Loucy (cell line): ENCODE data around the gene MYMK.

ENCODE experiments used
- H2AFZ ChIP-seq: fragments of 200-600 bp; sonication (generic); 2 replicates; pipeline ENCODE4 v1.6.0; 2016; ENCODE audit warnings: antibody characterized with exemption, mild to moderate bottlenecking, low read length, moderate library complexity
- H3F3A ChIP-seq: fragments of 200-600 bp; 2 replicates; pipeline ENCODE4 v1.6.0; 2016; ENCODE audit warnings: antibody characterized with exemption, low read depth, mild to moderate bottlenecking
- H3K27me3 ChIP-seq: fragments of 200-600 bp; sonication (generic); 2 replicates; pipeline ENCODE4 v1.6.1; 2014; ENCODE audit warnings: low read length, mild to moderate bottlenecking; ENCODE audit not compliant: insufficient read depth, poor library complexity, severe bottlenecking
- H3K36me3 ChIP-seq: fragments of 200-600 bp; sonication (generic); 2 replicates; pipeline ENCODE4 v1.6.1; 2016; ENCODE audit warnings: low read length; ENCODE audit not compliant: insufficient read depth
- H3K4me1 ChIP-seq: fragments of 200-600 bp; sonication (generic); 2 replicates; pipeline ENCODE4 v1.5.1; 2014; ENCODE audit warnings: low read length, mild to moderate bottlenecking; ENCODE audit not compliant: insufficient read depth, poor library complexity, severe bottlenecking
- H3K4me2 ChIP-seq: fragments of 200-600 bp; sonication (generic); 2 replicates; pipeline ENCODE4 v1.6.0; 2014; ENCODE audit warnings: antibody characterized with exemption, low read length, low read depth, mild to moderate bottlenecking; ENCODE audit not compliant: poor library complexity, severe bottlenecking
- H3K4me3 ChIP-seq: fragments of 200-600 bp; sonication (generic); 2 replicates; pipeline ENCODE4 v1.5.1; 2014; ENCODE audit warnings: low read length, mild to moderate bottlenecking, mixed read lengths; ENCODE audit not compliant: poor library complexity, severe bottlenecking
- H3K79me2 ChIP-seq: fragments of 200-600 bp; sonication (generic); 2 replicates; pipeline ENCODE4 v1.6.1; 2014; ENCODE audit warnings: low read length; ENCODE audit not compliant: insufficient read depth
- H3K9ac ChIP-seq: fragments of 200-600 bp; sonication (generic); 2 replicates; pipeline ENCODE4 v1.6.0; 2014; ENCODE audit warnings: mild to moderate bottlenecking, low read depth, low read length, moderate library complexity; ENCODE audit not compliant: poor library complexity, severe bottlenecking
- H3K9me2 ChIP-seq: fragments of 200-600 bp; sonication (generic); replicated peaks from 2 replicates; pipeline ENCODE4 v1.6.1; 2016; ENCODE audit warnings: low read depth, low read length, mixed read lengths
- H3K9me3 ChIP-seq: fragments of 200-600 bp; sonication (generic); 2 replicates; pipeline ENCODE4 v1.6.1; 2014; ENCODE audit warnings: mild to moderate bottlenecking, antibody characterized with exemption, low read length, low read depth; ENCODE audit not compliant: insufficient read depth
- H4K20me1 ChIP-seq: fragments of 200-600 bp; sonication (generic); 2 replicates; pipeline ENCODE4 v1.6.0; 2014; ENCODE audit warnings: antibody characterized with exemption, low read length, mild to moderate bottlenecking; ENCODE audit not compliant: insufficient read depth, poor library complexity, severe bottlenecking
- EZH2phosphoT487 ChIP-seq: fragments of 200-600 bp; IDR thresholded peaks from 2 replicates; pipeline ENCODE4 v1.6.1; 2018; ENCODE audit warnings: antibody characterized with exemption, mild to moderate bottlenecking, moderate library complexity, borderline replicate concordance
- TF ChIP-seq, protein P1 (sequence below): fragments of 200-600 bp; sonication (generic); conservative IDR thresholded peaks from 2 replicates; pipeline ENCODE4 v1.5.1; 2014; ENCODE audit warnings: mild to moderate bottlenecking, antibody characterized with exemption, low read length

Gene MYMK

DNA sequence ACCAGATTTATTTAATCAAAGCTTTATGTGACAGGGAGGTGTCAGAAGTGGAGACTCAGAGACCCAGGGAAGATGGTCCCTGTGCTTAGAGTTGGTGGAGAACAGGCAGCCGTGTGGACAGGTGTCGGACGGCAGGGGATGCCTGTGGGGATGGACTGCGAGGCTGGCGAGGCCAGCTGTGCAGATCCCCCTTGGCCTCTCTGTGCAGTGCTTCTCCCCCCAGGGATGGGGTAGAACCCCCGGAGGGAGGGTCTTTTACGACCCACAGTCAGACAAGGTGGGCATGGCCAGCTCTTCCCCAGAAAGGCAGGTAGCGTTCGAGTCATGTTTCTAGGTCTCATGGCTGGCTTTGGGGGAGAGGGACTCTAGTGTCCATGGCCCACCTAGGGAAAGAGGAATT lies 41.1 kb downstream of the MYMK start:
- no peak overlapping the region for H3K9ac ChIP-seq
- no peaks in the 10 kb centered on the region for H3K36me3 ChIP-seq
- peaks cover 6% of the 10 kb centered on the region; the same call in 1 of the 2 replicates for H3F3A ChIP-seq
- no peaks in the 10 kb centered on the region for H3K9me3 ChIP-seq
- no peak overlapping the region for H3K4me3 ChIP-seq
- H3K27me3 ChIP-seq, result no peaks in the 10 kb centered on the region
- H3K9me2 ChIP-seq, result no peaks in the 10 kb centered on the region
- peaks cover 3% of the 10 kb centered on the region for H3K79me2 ChIP-seq
- no peak overlapping the region for H2AFZ ChIP-seq
- peaks cover 24% of the 10 kb centered on the region for H3K4me1 ChIP-seq
- no peaks in the 10 kb centered on the region for H4K20me1 ChIP-seq
- no peak overlapping the region for H3K4me2 ChIP-seq
- TF ChIP-seq EZH2phosphoT487, result no peak
- TF ChIP-seq, protein P1, sequence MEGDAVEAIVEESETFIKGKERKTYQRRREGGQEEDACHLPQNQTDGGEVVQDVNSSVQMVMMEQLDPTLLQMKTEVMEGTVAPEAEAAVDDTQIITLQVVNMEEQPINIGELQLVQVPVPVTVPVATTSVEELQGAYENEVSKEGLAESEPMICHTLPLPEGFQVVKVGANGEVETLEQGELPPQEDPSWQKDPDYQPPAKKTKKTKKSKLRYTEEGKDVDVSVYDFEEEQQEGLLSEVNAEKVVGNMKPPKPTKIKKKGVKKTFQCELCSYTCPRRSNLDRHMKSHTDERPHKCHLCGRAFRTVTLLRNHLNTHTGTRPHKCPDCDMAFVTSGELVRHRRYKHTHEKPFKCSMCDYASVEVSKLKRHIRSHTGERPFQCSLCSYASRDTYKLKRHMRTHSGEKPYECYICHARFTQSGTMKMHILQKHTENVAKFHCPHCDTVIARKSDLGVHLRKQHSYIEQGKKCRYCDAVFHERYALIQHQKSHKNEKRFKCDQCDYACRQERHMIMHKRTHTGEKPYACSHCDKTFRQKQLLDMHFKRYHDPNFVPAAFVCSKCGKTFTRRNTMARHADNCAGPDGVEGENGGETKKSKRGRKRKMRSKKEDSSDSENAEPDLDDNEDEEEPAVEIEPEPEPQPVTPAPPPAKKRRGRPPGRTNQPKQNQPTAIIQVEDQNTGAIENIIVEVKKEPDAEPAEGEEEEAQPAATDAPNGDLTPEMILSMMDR, result no peak

DNA sequence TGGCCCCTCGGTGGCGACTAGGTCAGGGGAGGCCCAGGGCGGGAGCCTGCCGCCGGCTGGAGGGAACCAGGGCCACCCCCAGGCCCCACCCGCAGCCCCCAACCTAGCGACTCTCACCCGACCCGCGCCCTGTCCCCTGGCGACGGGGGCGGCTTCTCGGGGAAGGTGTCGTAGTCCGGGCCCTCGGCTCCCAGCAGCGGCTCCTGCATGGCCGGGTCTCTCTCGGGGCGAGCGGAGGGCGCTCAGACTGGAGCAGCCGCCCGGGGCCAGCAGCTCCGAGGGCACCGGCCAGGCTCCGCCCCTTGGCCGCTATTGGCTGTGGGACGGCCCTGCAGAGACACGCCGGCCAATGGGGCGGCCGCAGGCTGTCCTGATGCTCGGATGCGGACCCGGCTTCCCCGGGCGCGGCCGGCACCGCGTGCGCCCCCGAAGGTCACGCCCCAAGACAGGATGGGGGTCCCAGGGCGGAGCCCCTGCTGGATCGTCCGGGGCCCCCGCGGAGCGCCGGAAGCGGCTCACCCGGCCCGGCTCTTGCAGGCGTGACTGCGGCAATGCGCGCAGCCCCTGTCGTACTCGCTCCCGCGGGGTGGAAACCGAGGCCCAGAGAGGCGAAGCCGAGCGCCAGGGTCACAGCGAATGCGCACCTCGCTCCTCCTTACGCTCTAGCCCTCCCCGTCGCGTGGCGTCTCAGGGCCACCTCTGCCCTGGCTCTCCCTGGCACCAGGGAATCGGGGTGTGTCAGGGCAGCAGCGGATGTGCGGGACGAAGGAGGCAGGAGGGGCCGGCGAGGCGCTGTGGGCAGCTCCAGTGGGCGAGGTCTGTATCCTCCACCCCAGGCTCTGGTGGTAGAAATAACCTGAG lies 45.7 kb downstream of the MYMK start, which contains the start of gene SLC2A6:
TSS of gene SLC2A6 (minus strand) at position 249 of the 861 bp plus-strand sequence. CDS start at position 209, 40 bp downstream.
- H3F3A ChIP-seq, result peaks cover 17% of the 10 kb centered on the region
- peak within 1 kb of the TSS; percentile 80 for H2AFZ ChIP-seq
- no peaks in the 10 kb centered on the region for H3K36me3 ChIP-seq

DNA sequence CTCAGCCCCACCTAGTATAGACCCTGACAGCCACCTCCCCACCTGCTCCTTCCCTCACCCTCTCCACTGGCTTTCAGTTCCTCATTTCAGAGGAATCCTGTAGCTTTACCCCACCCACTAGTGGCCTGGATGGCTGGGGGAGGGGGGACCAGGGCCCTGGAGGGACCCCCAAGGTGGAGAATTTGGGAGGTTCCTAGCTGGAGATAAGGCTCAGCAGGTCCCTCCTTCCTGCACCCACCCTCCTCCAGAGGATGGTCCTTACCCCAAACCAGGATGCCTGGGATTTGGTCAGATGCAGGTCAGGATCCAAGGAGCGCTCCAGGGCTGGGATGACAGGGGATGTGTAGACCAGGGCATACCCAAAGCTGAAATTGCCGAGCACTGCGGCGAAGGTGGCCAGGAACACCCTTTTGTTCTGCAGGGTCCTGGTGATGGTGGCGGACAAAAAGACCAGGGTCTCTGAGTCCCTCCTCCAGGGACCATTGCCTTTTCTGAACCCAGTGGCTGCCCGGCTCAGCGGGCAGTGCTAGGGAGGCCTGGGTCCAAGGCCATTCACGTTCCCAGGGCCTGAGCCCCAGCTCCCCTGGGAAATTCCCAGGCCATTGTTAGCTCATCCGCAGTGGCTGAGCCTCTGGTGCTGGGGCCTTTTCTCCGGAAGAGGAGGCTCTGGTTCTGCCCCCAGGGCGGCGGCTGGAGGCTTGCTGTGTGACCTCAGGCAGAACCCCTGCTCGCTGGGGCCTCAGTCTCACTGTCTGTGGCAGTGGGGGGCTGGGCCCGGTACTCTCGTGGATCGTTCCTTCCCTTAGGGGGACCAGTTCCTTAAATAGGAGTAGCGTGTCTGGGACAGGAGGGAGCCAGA lies 46.5 kb downstream of the MYMK start:
- Histone ChIP-seq H3F3A (peaks cover 17% of the 10 kb centered on the region), H2AFZ (no peak overlapping the region), H3K79me2 (peaks cover 33% of the 10 kb centered on the region), H3K9me2 (no peaks in the 10 kb centered on the region), H3K4me1 (peaks cover 64% of the 10 kb centered on the region), H3K4me3 (peak overlapping the region; percentile 81), H3K36me3 (no peaks in the 10 kb centered on the region), H3K4me2 (peak overlapping the region; percentile 97), H3K9ac (peak overlapping the region; percentile 86), H3K27me3 (no peaks in the 10 kb centered on the region), H3K9me3 (no peaks in the 10 kb centered on the region), H4K20me1 (no peaks in the 10 kb centered on the region)
- no peak for TF ChIP-seq EZH2phosphoT487
- TF ChIP-seq, protein P1, result no peak

More for the DNA sequence above, 45.7 kb downstream of the MYMK start, which contains the start of gene SLC2A6:
- TF ChIP-seq, protein P1, result no peak
- TF ChIP-seq EZH2phosphoT487, result no peak
- H3K4me3 ChIP-seq, result peak within 1 kb of the TSS; percentile 81
- H3K79me2 ChIP-seq, result peaks cover 31% of the 10 kb centered on the region
- H3K9me2 ChIP-seq, result no peaks in the 10 kb centered on the region
- no peaks in the 10 kb centered on the region for H3K27me3 ChIP-seq
- H3K9me3 ChIP-seq, result no peaks in the 10 kb centered on the region
- peak within 1 kb of the TSS; percentile 86 for H3K9ac ChIP-seq
- H4K20me1 ChIP-seq, result no peaks in the 10 kb centered on the region
- H3K4me1 ChIP-seq, result peaks cover 56% of the 10 kb centered on the region
- H3K4me2 ChIP-seq, result peak within 1 kb of the TSS; percentile 97
